GM12892 (cell line): Measurements from ENCODE around the gene NRXN3.

Source experiments
- DNase-seq: peaks from one replicate; pipeline ENCODE4 v3.0.0; 2011; ENCODE audit not compliant: insufficient read length
- FAIRE-seq: peaks from 2 replicates; lab custom pipeline; 2011; peaks lifted over from hg19 to GRCh38; lab: Jason Lieb, UNC
- POLR2A ChIP-seq: IDR thresholded peaks from 2 replicates; pipeline ENCODE4 v1.6.1; 2011; ENCODE audit warnings: low read depth, low read length, control low read depth
- POLR2AphosphoS5 ChIP-seq: IDR thresholded peaks from 2 replicates; pipeline ENCODE4 v1.6.1; 2011; ENCODE audit warnings: low read depth, low read length, control low read depth
- TAF1 ChIP-seq: IDR thresholded peaks from 2 replicates; pipeline ENCODE4 v1.6.1; 2011; ENCODE audit warnings: low read depth, mild to moderate bottlenecking, control low read depth, low read length, borderline replicate concordance

Gene NRXN3

GRCh38 chr14:79304279-79304678, 1134.1 kb downstream of the NRXN3 start:
- DNase-seq (no peak), FAIRE-seq (no peak)
- TF ChIP-seq POLR2A (no peak), POLR2AphosphoS5 (no peak), TAF1 (no peak)

- FAIRE-seq (no peak), DNase-seq (no peak)
- TF ChIP-seq POLR2AphosphoS5, result no peak
Measured at GRCh38 chr14:79306546-79306945, 1136.4 kb downstream of the NRXN3 start.

GRCh38 chr14:79318371-79318770, 1148.2 kb downstream of the NRXN3 start:
- TF ChIP-seq TAF1 (no peak), POLR2AphosphoS5 (no peak), POLR2A (no peak)
- FAIRE-seq, result no peak
- DNase-seq, result no peak

- no peak for TF ChIP-seq POLR2AphosphoS5
- no peak for TF ChIP-seq POLR2A
- TF ChIP-seq TAF1, result no peak
- no peak for DNase-seq
- FAIRE-seq, result no peak
Measured at GRCh38 chr14:79320561-79320960, 1150.4 kb downstream of the NRXN3 start.

GRCh38 chr14:79321070-79321469, 1150.9 kb downstream of the NRXN3 start:
- FAIRE-seq, result no peak
- TF ChIP-seq POLR2AphosphoS5 (no peak), POLR2A (no peak), TAF1 (no peak)

GRCh38 chr14:79325071-79325470, 1154.9 kb downstream of the NRXN3 start:
- TF ChIP-seq POLR2AphosphoS5 (no peak), POLR2A (no peak), TAF1 (no peak)
- FAIRE-seq (no peak), DNase-seq (no peak)

More at GRCh38 chr14:79321070-79321469, 1150.9 kb downstream of the NRXN3 start:
- no peak for DNase-seq

- FAIRE-seq (no peak), DNase-seq (no peak)
- TF ChIP-seq TAF1 (no peak), POLR2AphosphoS5 (no peak), POLR2A (no peak)
Measured at GRCh38 chr14:79325557-79325956, 1155.4 kb downstream of the NRXN3 start.

GRCh38 chr14:79328863-79329262, 1158.7 kb downstream of the NRXN3 start:
- FAIRE-seq (no peak), DNase-seq (no peak)
- TF ChIP-seq POLR2A, result no peak
- TF ChIP-seq POLR2AphosphoS5, result no peak
- TF ChIP-seq TAF1, result no peak

- DNase-seq, result no peak
- TF ChIP-seq POLR2AphosphoS5 (no peak), POLR2A (no peak), TAF1 (no peak)
- FAIRE-seq, result no peak
Measured at GRCh38 chr14:79331830-79332229, 1161.7 kb downstream of the NRXN3 start.

GRCh38 chr14:79332504-79333197, 1162.5 kb downstream of the NRXN3 start:
- TF ChIP-seq POLR2AphosphoS5, result no peak
- no peak for TF ChIP-seq TAF1
- no peak for TF ChIP-seq POLR2A
- no peak for DNase-seq
- FAIRE-seq, result no peak

- FAIRE-seq, result no peak
- TF ChIP-seq TAF1 (no peak), POLR2AphosphoS5 (no peak), POLR2A (no peak)
- DNase-seq, result no peak
Measured at GRCh38 chr14:79333198-79333546, 1163.0 kb downstream of the NRXN3 start.

GRCh38 chr14:79334272-79334671, 1164.1 kb downstream of the NRXN3 start:
- no peak for TF ChIP-seq TAF1
- TF ChIP-seq POLR2AphosphoS5, result no peak
- no peak for TF ChIP-seq POLR2A
- FAIRE-seq (no peak), DNase-seq (no peak)

GRCh38 chr14:79337761-79338160, 1167.6 kb downstream of the NRXN3 start:
- no peak for DNase-seq
- TF ChIP-seq TAF1 (no peak), POLR2AphosphoS5 (no peak), POLR2A (no peak)
- no peak for FAIRE-seq
